ENCODE results near the gene ASAP3.
A peak's percentile ranks its signal among the peaks of the same experiment; 100 is the strongest.

ASAP3 gene

DNA sequence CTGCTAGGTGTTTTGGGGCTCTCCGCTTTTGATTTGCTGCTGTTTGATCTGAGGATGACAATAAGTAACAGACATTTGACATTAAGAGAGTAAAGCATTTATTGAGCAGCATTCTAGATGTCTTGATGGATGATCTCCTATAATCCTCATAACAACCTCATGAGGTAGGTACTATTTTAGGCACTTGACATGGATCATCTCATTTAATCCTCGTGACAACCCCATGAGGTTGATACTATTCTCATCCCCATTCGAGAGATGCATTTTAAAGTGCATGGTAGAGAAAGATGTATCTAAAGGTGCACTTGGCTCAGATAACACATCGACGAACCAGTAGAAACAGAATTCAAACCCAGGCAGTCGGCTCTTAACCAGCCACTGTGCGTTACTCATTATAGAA lies 86.1 kb downstream of the ASAP3 start:
- H3K9ac ChIP-seq (ENCODE audit: low read length), result no peak overlapping the region
- no peak overlapping the region for H3K4me3 ChIP-seq (ENCODE audit: low read depth in 1 of 2, low read length in 2 of 2)
- H3K36me3 ChIP-seq (ENCODE audit: insufficient read depth, low read length), result peaks cover 58% of the 10 kb centered on the region
- H3K4me1 ChIP-seq (ENCODE audit: insufficient read depth, low read length), result peaks cover 28% of the 10 kb centered on the region
- H3K27me3 ChIP-seq (ENCODE audit: control insufficient read depth in 1 of 2, insufficient read depth in 2 of 2, low read length in 2 of 2), result no peaks in the 10 kb centered on the region
- H3K27ac ChIP-seq (ENCODE audit: low read depth, low read length), result no peak overlapping the region
- H3K9me3 ChIP-seq (ENCODE audit: low read length), result no peaks in the 10 kb centered on the region

GRCh38 chr1:23396380-23396779 lies 87.6 kb downstream of the ASAP3 start:
- Histone ChIP-seq H3K27me3 (ENCODE audit: control insufficient read depth in 1 of 2, insufficient read depth in 2 of 2, low read length in 2 of 2) (no peaks in the 10 kb centered on the region), H3K9me3 (ENCODE audit: low read length) (no peaks in the 10 kb centered on the region), H3K4me3 (ENCODE audit: low read depth in 1 of 2, low read length in 2 of 2) (no peak overlapping the region), H3K9ac (ENCODE audit: low read length) (no peak overlapping the region), H3K4me1 (ENCODE audit: insufficient read depth, low read length) (peaks cover 24% of the 10 kb centered on the region), H3K27ac (ENCODE audit: low read depth, low read length) (peak overlapping the region; percentile 84), H3K36me3 (ENCODE audit: insufficient read depth, low read length) (peaks cover 50% of the 10 kb centered on the region)

DNA sequence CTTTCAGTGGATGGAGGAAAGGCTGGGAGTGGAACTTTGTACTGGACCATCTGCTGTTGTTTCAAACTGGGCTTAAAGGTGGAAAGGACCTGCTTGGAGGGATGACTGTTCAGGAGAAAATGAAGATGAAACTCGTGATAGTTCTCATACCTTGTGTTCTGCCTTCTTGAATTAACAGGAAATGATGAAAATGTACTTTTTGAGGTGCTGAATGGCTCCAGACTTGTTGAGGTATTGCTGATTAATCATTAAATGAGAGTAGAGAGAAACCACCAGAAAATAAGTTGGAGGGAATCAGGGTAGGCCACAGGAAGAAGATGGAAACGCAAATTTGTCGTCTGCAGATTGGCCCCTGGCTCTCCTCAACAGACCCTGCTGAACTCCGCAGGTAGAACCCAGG lies 88.1 kb downstream of the ASAP3 start:
- Histone ChIP-seq H3K27me3 (ENCODE audit: control insufficient read depth in 1 of 2, insufficient read depth in 2 of 2, low read length in 2 of 2) (no peaks in the 10 kb centered on the region), H3K36me3 (ENCODE audit: insufficient read depth, low read length) (peaks cover 44% of the 10 kb centered on the region), H3K4me3 (ENCODE audit: low read depth in 1 of 2, low read length in 2 of 2) (no peak overlapping the region), H3K9ac (ENCODE audit: low read length) (no peak overlapping the region), H3K27ac (ENCODE audit: low read depth, low read length) (peak overlapping the region; percentile 84), H3K9me3 (ENCODE audit: low read length) (no peaks in the 10 kb centered on the region), H3K4me1 (ENCODE audit: insufficient read depth, low read length) (peaks cover 24% of the 10 kb centered on the region)

- H3K27ac ChIP-seq (ENCODE audit: low read depth, low read length), result peak overlapping the region; percentile 84
- H3K4me3 ChIP-seq (ENCODE audit: low read depth in 1 of 2, low read length in 2 of 2), result peak overlapping the region in 1 of 2 donors; percentile 16
- H3K27me3 ChIP-seq (ENCODE audit: control insufficient read depth in 1 of 2, insufficient read depth in 2 of 2, low read length in 2 of 2), result no peaks in the 10 kb centered on the region
- H3K36me3 ChIP-seq (ENCODE audit: insufficient read depth, low read length), result peaks cover 45% of the 10 kb centered on the region
- no peaks in the 10 kb centered on the region for H3K9me3 ChIP-seq (ENCODE audit: low read length)
- peaks cover 24% of the 10 kb centered on the region for H3K4me1 ChIP-seq (ENCODE audit: insufficient read depth, low read length)
- H3K9ac ChIP-seq (ENCODE audit: low read length), result peak overlapping the region; percentile 2
Measured at GRCh38 chr1:23395154-23395724, 88.7 kb downstream of the ASAP3 start.

GRCh38 chr1:23394684-23395083 lies 89.3 kb downstream of the ASAP3 start:
- Histone ChIP-seq H3K9ac (ENCODE audit: low read length) (peak overlapping the region; percentile 2), H3K27ac (ENCODE audit: low read depth, low read length) (peak overlapping the region; percentile 84), H3K9me3 (ENCODE audit: low read length) (no peaks in the 10 kb centered on the region), H3K4me3 (ENCODE audit: low read depth in 1 of 2, low read length in 2 of 2) (peak overlapping the region in 1 of 2 donors; percentile 16), H3K4me1 (ENCODE audit: insufficient read depth, low read length) (peaks cover 24% of the 10 kb centered on the region), H3K36me3 (ENCODE audit: insufficient read depth, low read length) (peaks cover 42% of the 10 kb centered on the region), H3K27me3 (ENCODE audit: control insufficient read depth in 1 of 2, insufficient read depth in 2 of 2, low read length in 2 of 2) (no peaks in the 10 kb centered on the region)

GRCh38 chr1:23394181-23394580 lies 89.8 kb downstream of the ASAP3 start:
- no peaks in the 10 kb centered on the region for H3K9me3 ChIP-seq (ENCODE audit: low read length)
- no peak overlapping the region for H3K9ac ChIP-seq (ENCODE audit: low read length)
- H3K27ac ChIP-seq (ENCODE audit: low read depth, low read length), result peak overlapping the region; percentile 84
- H3K4me1 ChIP-seq (ENCODE audit: insufficient read depth, low read length), result peaks cover 24% of the 10 kb centered on the region
- peak overlapping the region in 1 of 2 donors; percentile 6 for H3K4me3 ChIP-seq (ENCODE audit: low read depth in 1 of 2, low read length in 2 of 2)
- H3K36me3 ChIP-seq (ENCODE audit: insufficient read depth, low read length), result peaks cover 41% of the 10 kb centered on the region
- no peaks in the 10 kb centered on the region for H3K27me3 ChIP-seq (ENCODE audit: control insufficient read depth in 1 of 2, insufficient read depth in 2 of 2, low read length in 2 of 2)

- H3K36me3 ChIP-seq (ENCODE audit: insufficient read depth, low read length), result peaks cover 41% of the 10 kb centered on the region
- peaks cover 24% of the 10 kb centered on the region for H3K4me1 ChIP-seq (ENCODE audit: insufficient read depth, low read length)
- no peaks in the 10 kb centered on the region for H3K27me3 ChIP-seq (ENCODE audit: control insufficient read depth in 1 of 2, insufficient read depth in 2 of 2, low read length in 2 of 2)
- H3K9me3 ChIP-seq (ENCODE audit: low read length), result no peaks in the 10 kb centered on the region
- H3K4me3 ChIP-seq (ENCODE audit: low read depth in 1 of 2, low read length in 2 of 2), result peak overlapping the region in 1 of 2 donors; percentile 6
- no peak overlapping the region for H3K9ac ChIP-seq (ENCODE audit: low read length)
- peak overlapping the region; percentile 84 for H3K27ac ChIP-seq (ENCODE audit: low read depth, low read length)
Measured at GRCh38 chr1:23393706-23394105, 90.3 kb downstream of the ASAP3 start.

DNA sequence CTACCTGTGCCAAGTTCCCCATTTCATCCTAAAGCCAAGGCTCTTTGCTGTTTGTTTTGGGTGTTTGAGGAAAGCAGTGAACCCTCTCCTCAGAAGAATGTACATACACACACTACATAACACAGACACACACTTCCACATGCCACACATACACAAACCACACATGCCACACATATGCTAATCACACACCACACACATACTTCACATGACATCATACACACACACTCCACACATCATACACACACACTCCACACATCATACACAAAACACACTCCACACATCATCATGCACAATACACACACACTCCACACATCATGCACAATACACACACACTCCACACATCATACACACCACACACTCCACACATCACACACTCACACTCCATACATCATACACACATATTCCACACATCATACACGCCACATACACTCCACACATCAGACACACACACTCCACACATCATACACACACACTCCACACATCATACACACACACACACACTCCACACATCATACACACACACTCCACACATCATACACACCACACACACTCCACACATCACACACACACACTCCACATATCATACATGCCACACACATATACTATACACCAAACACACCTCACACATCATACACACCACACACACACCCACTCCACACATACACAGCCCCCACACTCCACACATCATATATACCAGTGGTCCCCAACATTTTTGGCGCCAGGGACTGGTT lies 91.7 kb downstream of the ASAP3 start:
- Histone ChIP-seq H3K27me3 (ENCODE audit: control insufficient read depth in 1 of 2, insufficient read depth in 2 of 2, low read length in 2 of 2) (no peaks in the 10 kb centered on the region), H3K4me1 (ENCODE audit: insufficient read depth, low read length) (peaks cover 24% of the 10 kb centered on the region), H3K36me3 (ENCODE audit: insufficient read depth, low read length) (peaks cover 30% of the 10 kb centered on the region), H3K4me3 (ENCODE audit: low read depth in 1 of 2, low read length in 2 of 2) (no peak overlapping the region), H3K27ac (ENCODE audit: low read depth, low read length) (no peak overlapping the region), H3K9me3 (ENCODE audit: low read length) (no peaks in the 10 kb centered on the region), H3K9ac (ENCODE audit: low read length) (no peak overlapping the region)

- Histone ChIP-seq H3K9me3 (ENCODE audit: low read length) (no peaks in the 10 kb centered on the region), H3K4me1 (ENCODE audit: insufficient read depth, low read length) (peaks cover 18% of the 10 kb centered on the region), H3K27me3 (ENCODE audit: control insufficient read depth in 1 of 2, insufficient read depth in 2 of 2, low read length in 2 of 2) (no peaks in the 10 kb centered on the region), H3K4me3 (ENCODE audit: low read depth in 1 of 2, low read length in 2 of 2) (no peak overlapping the region), H3K27ac (ENCODE audit: low read depth, low read length) (no peak overlapping the region), H3K36me3 (ENCODE audit: insufficient read depth, low read length) (peaks cover 20% of the 10 kb centered on the region), H3K9ac (ENCODE audit: low read length) (no peak overlapping the region)
Measured at GRCh38 chr1:23389837-23390321, 94.1 kb downstream of the ASAP3 start.

DNA sequence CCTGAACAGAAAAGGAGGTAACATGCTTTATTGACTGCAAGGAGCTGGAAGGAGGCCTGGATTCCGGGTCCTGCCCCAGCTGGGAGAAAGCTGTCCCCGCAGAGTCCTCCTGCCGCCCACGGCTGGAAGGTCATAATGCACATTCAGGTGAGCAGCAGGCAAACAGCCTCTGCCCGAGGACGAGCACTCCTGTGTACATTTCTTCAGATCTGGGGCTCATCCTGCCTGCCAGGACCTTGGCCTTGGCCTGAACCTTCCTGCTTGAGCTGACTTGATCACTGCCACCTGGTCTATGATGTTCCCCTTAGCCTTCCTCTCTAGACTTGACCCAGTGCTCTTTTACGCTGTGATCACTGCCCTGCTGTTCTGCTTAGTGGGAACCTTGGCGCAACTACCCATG lies 96.5 kb downstream of the ASAP3 start:
- peaks cover 29% of the 10 kb centered on the region for H3K36me3 ChIP-seq (ENCODE audit: insufficient read depth, low read length)
- H3K27ac ChIP-seq (ENCODE audit: low read depth, low read length), result no peak overlapping the region
- H3K9ac ChIP-seq (ENCODE audit: low read length), result no peak overlapping the region
- H3K4me3 ChIP-seq (ENCODE audit: low read depth in 1 of 2, low read length in 2 of 2), result no peak overlapping the region
- no peaks in the 10 kb centered on the region for H3K9me3 ChIP-seq (ENCODE audit: low read length)
- H3K4me1 ChIP-seq (ENCODE audit: insufficient read depth, low read length), result peaks cover 6% of the 10 kb centered on the region
- no peaks in the 10 kb centered on the region for H3K27me3 ChIP-seq (ENCODE audit: control insufficient read depth in 1 of 2, insufficient read depth in 2 of 2, low read length in 2 of 2)

- H3K4me3 ChIP-seq (ENCODE audit: low read depth in 1 of 2, low read length in 2 of 2), result no peak overlapping the region
- H3K27me3 ChIP-seq (ENCODE audit: control insufficient read depth in 1 of 2, insufficient read depth in 2 of 2, low read length in 2 of 2), result no peaks in the 10 kb centered on the region
- no peak overlapping the region for H3K27ac ChIP-seq (ENCODE audit: low read depth, low read length)
- H3K4me1 ChIP-seq (ENCODE audit: insufficient read depth, low read length), result peaks cover 6% of the 10 kb centered on the region
- H3K36me3 ChIP-seq (ENCODE audit: insufficient read depth, low read length), result peaks cover 33% of the 10 kb centered on the region
- no peak overlapping the region for H3K9ac ChIP-seq (ENCODE audit: low read length)
- no peaks in the 10 kb centered on the region for H3K9me3 ChIP-seq (ENCODE audit: low read length)
Measured at GRCh38 chr1:23385119-23385621, 98.8 kb downstream of the ASAP3 start.

Data from muscle layer of colon (tissue), 2 donors.